GM23248 (cell line): ENCODE results near the gene DNAH11. TPM values are rescaled to one million over a fixed set of nuclear protein-coding genes. Genes with fewer than 3 reads are reported as not detected.

ENCODE experiments used
- DNase-seq: peaks from one replicate; pipeline ENCODE4 v3.0.0-alpha.2; 2015
- H2AFZ ChIP-seq: fragments of 200-600 bp; sonication (generic); 2 replicates; pipeline ENCODE4 v1.6.1; 2016; ENCODE audit warnings: antibody characterized with exemption
- H3F3A ChIP-seq: fragments of 200-600 bp; sonication (generic); 2 replicates; pipeline ENCODE4 v1.6.1; 2016; ENCODE audit warnings: mild to moderate bottlenecking, antibody characterized with exemption, mixed run types; ENCODE audit not compliant: insufficient read depth
- H3K27ac ChIP-seq: fragments of 200-600 bp; sonication (generic); 2 replicates; pipeline ENCODE4 v1.5.1; 2016; ENCODE audit warnings: mild to moderate bottlenecking
- H3K27me3 ChIP-seq: fragments of 200-600 bp; sonication (generic); replicated peaks from 2 replicates; pipeline ENCODE4 v1.6.1; 2016; ENCODE audit warnings: mild to moderate bottlenecking; ENCODE audit not compliant: insufficient read depth
- H3K36me3 ChIP-seq: fragments of 200-600 bp; sonication (generic); 2 replicates; pipeline ENCODE4 v1.6.1; 2016; ENCODE audit warnings: low read depth, mild to moderate bottlenecking
- H3K4me1 ChIP-seq: fragments of 200-600 bp; sonication (generic); 2 replicates; pipeline ENCODE4 v1.6.1; 2016; ENCODE audit warnings: mild to moderate bottlenecking; ENCODE audit not compliant: insufficient read depth
- H3K4me2 ChIP-seq: fragments of 200-600 bp; sonication (generic); one replicate; pipeline ENCODE4 v1.6.1; 2016; ENCODE audit warnings: mild to moderate bottlenecking; ENCODE audit not compliant: unreplicated experiment
- H3K4me3 ChIP-seq: fragments of 200-600 bp; sonication (generic); 2 replicates; pipeline ENCODE4 v1.5.1; 2016; ENCODE audit warnings: mild to moderate bottlenecking
- H3K79me2 ChIP-seq: fragments of 200-600 bp; sonication (generic); 2 replicates; pipeline ENCODE4 v1.6.1; 2016; ENCODE audit warnings: mild to moderate bottlenecking; ENCODE audit not compliant: insufficient read depth
- H3K9ac ChIP-seq: fragments of 200-600 bp; sonication (generic); 2 replicates; pipeline ENCODE4 v1.6.1; 2016; ENCODE audit warnings: mild to moderate bottlenecking
- H3K9me2 ChIP-seq: fragments of 200-600 bp; sonication (generic); 2 replicates; pipeline ENCODE4 v1.6.1; 2016; ENCODE audit warnings: mixed run types, mild to moderate bottlenecking, moderate library complexity; ENCODE audit not compliant: insufficient read depth
- H3K9me3 ChIP-seq: fragments of 200-600 bp; sonication (generic); one replicate; pipeline ENCODE4 v1.6.1; 2017; ENCODE audit warnings: low read depth
- H4K20me1 ChIP-seq: fragments of 200-600 bp; sonication (generic); 2 replicates; pipeline ENCODE4 v1.6.0; 2016; ENCODE audit not compliant: insufficient read depth
- EZH2 ChIP-seq: fragments of 200-600 bp; sonication (generic); IDR thresholded peaks from 2 replicates; pipeline ENCODE4 v1.6.1; 2018; ENCODE audit warnings: antibody characterized with exemption, mild to moderate bottlenecking; ENCODE audit not compliant: insufficient read depth, poor library complexity, severe bottlenecking
- EZH2phosphoT487 ChIP-seq: fragments of 200-600 bp; sonication (generic); IDR thresholded peaks from 2 replicates; pipeline ENCODE4 v1.6.1; 2018; ENCODE audit warnings: antibody characterized with exemption, moderate library complexity, mild to moderate bottlenecking, low read depth; ENCODE audit not compliant: insufficient read depth
- WGBS, 2 experiments: methylation state at CpG; one replicate each; pipeline ENCODE4 v1.1.6; 2015 to 2017; ENCODE audit warnings: low lambda C conversion rate in 2 of 2, low coverage in 1 of 2; ENCODE audit errors: missing lambda C conversion rate in 2 of 2; 5-methylcytosine and 5-hydroxymethylcytosine counted together
- in situ Hi-C: fragments of 300-500 bp; cut with MboI; formaldehyde crosslinking; loops from 2 replicates; pipeline ENCODE4 v1.15.0; 2020
- polyA plus RNA-seq: library from polyadenylated mRNA; unstranded; fragments of >200 nt; fragmentation: Nextera tagmentation; extraction: Ambion mirVana; gene quantifications from 2 replicates; pipeline ENCODE4 v1.2.1, GENCODE V29; 2016
- total RNA-seq: library from RNA; depleted of rRNA; stranded (reverse); fragments of >200 nt; shearing (Covaris generic); gene quantifications from 2 replicates; pipeline ENCODE4 v1.2.3, GENCODE V29; 2014

The DNAH11 gene
- total and polyA plus RNA-seq, 2 experiments from 2014 or later, result 0.91 to 3.1 TPM

DNA sequence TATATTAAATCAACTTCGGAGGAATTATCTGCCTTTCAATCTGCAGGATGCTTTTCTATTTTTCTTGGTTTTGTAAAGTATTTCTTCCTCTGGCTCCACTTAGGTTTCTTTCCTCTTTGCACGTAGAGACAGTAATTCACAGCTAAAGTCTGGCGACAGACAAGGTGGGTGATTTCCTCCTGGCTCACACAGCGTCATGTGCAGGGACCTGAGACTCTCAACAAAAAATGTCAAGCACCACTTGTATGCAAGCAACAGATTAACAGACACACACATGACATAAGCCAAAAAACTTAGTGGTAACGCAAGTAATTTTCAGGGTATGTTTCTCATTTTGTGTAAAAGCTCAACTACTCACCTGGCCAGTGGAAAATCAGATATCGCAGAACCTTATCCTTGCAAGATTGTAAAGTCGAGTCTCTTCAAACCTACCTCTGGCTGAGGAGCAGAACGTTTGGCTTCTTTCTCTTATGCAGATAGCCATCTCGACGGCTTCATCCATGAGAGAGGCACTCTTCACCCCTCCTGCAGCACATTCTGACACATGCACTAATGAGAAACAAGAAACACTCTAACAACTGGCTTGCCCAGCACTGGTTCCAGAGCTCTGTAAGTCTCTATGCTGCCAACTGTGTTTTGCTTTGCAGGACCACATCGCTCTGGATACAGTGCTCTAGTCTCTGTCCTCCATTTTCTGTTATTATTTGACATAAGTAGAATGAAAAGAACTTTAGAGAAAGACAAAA is 214.9 kb downstream of the DNAH11 start:
- 16 to 17% methylated on average over 11 of the region's 11 CpGs for WGBS, 2 experiments
- Histone ChIP-seq H2AFZ (no peak overlapping the region), H3F3A (no peaks in the 10 kb centered on the region), H3K9me3 (no peaks in the 10 kb centered on the region), H3K27ac (no peak overlapping the region), H3K36me3 (no peaks in the 10 kb centered on the region), H3K4me3 (no peak overlapping the region), H3K4me1 (no peaks in the 10 kb centered on the region), H3K27me3 (no peaks in the 10 kb centered on the region), H3K9me2 (no peaks in the 10 kb centered on the region), H4K20me1 (no peaks in the 10 kb centered on the region), H3K9ac (no peak overlapping the region), H3K4me2 (no peak overlapping the region), H3K79me2 (no peaks in the 10 kb centered on the region)
- DNase-seq, result no peak
- in situ Hi-C loops, result no loop called here
- TF ChIP-seq EZH2 (no peak), EZH2phosphoT487 (no peak)

DNA sequence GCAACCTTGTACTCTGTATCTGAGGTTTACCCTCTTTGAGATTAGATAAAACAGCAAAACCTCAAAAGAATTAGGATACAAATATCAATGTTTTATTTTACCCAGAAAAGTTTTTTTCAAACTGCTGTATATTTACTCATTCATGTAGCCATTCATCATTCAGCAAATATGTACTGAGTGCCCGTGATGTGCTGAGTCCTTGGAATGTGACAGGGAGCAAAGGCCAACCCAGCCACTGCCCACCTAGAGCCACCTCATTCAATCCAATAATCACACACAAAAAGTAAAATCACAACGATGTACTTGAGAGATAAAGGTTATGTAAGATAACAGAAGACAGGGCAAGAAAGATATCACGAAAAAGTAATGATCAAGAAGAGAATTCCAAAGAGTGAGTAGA is 215.4 kb downstream of the DNAH11 start:
- no peak overlapping the region for H3K27ac ChIP-seq

GRCh38 chr7:21762469-21762868 is 219.6 kb downstream of the DNAH11 start:
- Histone ChIP-seq H3K4me3 (no peak overlapping the region), H4K20me1 (no peaks in the 10 kb centered on the region), H2AFZ (no peak overlapping the region), H3K9ac (no peak overlapping the region), H3F3A (no peaks in the 10 kb centered on the region), H3K9me3 (no peaks in the 10 kb centered on the region), H3K36me3 (no peaks in the 10 kb centered on the region), H3K9me2 (no peaks in the 10 kb centered on the region), H3K4me1 (no peaks in the 10 kb centered on the region), H3K4me2 (no peak overlapping the region), H3K79me2 (no peaks in the 10 kb centered on the region), H3K27me3 (peaks cover 9% of the 10 kb centered on the region), H3K27ac (no peak overlapping the region)
- WGBS, 2 experiments, result 0 to 4% methylated on average over 1 of the region's 1 CpG
- TF ChIP-seq EZH2phosphoT487 (no peak), EZH2 (no peak)
- in situ Hi-C loops, result no loop called here
- no peak for DNase-seq

More for the DNA sequence above, 215.4 kb downstream of the DNAH11 start:
- Histone ChIP-seq H3K4me1 (no peaks in the 10 kb centered on the region), H3K36me3 (no peaks in the 10 kb centered on the region), H3K4me3 (no peak overlapping the region), H3K9ac (no peak overlapping the region), H3K9me3 (no peaks in the 10 kb centered on the region), H3K4me2 (no peak overlapping the region), H3K79me2 (no peaks in the 10 kb centered on the region), H3K9me2 (no peaks in the 10 kb centered on the region), H3K27me3 (no peaks in the 10 kb centered on the region), H3F3A (no peaks in the 10 kb centered on the region), H2AFZ (no peak overlapping the region), H4K20me1 (no peaks in the 10 kb centered on the region)
- DNase-seq, result no peak
- no peak for TF ChIP-seq EZH2
- 19% methylated on average over 3 of the region's 3 CpGs for WGBS, 2 experiments
- in situ Hi-C loops, result no loop called here

- no peak for DNase-seq
- H4K20me1 ChIP-seq, result no peaks in the 10 kb centered on the region
- no peaks in the 10 kb centered on the region for H3K4me1 ChIP-seq
- no peaks in the 10 kb centered on the region for H3K9me3 ChIP-seq
- H3K9ac ChIP-seq, result no peak overlapping the region
- peaks cover 16% of the 10 kb centered on the region for H3K27me3 ChIP-seq
- no peak overlapping the region for H3K4me2 ChIP-seq
- no peaks in the 10 kb centered on the region for H3F3A ChIP-seq
- no peak overlapping the region for H3K27ac ChIP-seq
- in situ Hi-C loops, result no loop called here
- H3K4me3 ChIP-seq, result no peak overlapping the region
- TF ChIP-seq EZH2phosphoT487, result no peak
- no peak for TF ChIP-seq EZH2
- no peaks in the 10 kb centered on the region for H3K36me3 ChIP-seq
- H3K9me2 ChIP-seq, result no peaks in the 10 kb centered on the region
- H2AFZ ChIP-seq, result no peak overlapping the region
- WGBS, 2 experiments, result 61 to 62% methylated on average over 4 of the region's 4 CpGs
- no peaks in the 10 kb centered on the region for H3K79me2 ChIP-seq
These were observed 221.0 kb downstream of the DNAH11 start for GRCh38 chr7:21763818-21764217.
